ENCODE data around the gene ASPG. TPM values are rescaled to one million over a fixed set of nuclear protein-coding genes. Genes with fewer than 3 reads are reported as not detected.

The ASPG gene
- total RNA-seq, 1 experiment from 2014 or later = not detected

DNA sequence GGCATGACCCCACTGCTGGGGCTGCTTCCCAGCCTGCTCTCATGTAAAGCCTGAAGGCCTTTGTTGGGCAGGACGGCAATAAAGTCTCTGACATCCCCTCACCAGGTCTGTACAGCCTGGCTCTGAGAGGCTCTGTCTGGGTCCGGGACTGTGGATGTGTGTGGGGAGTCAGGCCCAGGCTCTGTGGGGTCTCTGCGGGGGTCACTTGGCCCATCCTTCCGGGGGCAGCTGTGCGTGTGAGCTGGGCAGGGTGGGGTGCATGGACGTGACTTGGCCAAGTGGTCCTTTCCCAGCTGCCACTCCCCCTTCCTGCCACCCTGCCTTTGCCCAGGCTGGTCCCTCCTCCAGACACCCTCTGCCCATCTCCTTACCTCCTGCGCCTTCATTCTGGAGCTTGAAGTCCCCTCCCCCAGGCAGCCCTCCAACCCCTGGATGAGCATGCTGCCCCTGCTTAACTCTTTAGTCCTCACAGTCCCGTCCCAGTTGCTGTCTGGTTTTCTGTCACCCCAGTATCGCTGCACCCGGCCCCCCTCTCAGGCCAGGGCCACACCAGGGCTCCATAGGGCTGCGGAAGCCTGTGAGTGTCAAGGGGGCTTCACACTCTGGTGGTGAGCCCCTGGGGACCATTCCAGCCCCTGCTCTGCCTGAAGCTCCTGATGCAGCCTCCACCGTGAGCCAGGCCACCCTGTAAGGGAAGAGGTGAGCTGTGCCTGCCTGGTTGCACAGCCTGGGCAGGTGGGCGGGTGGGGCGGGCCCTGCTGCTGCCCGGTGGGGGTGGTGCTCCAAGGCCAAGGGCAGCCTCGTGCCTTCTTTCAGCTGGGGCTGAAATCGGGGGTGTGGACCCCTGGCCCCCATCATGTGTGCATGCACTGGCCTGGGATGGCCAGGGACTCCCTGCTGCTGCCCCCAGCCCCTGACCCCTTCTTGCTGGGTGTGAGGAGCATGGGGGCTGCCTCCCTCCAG is 27.4 kb downstream of the ASPG start:
- no peak for DNase-seq
- H4K20me1 ChIP-seq (ENCODE audit: insufficient read depth) = no peaks in the 10 kb centered on the region
- no peak overlapping the region for H3K27ac ChIP-seq
- H3F3A ChIP-seq (ENCODE audit: insufficient read depth, low read depth) = no peaks in the 10 kb centered on the region; the same call in none of the 2 replicates
- no peak overlapping the region for H3K4me2 ChIP-seq
- H3K36me3 ChIP-seq (ENCODE audit: low read depth) = no peaks in the 10 kb centered on the region
- no peak for TF ChIP-seq EZH2 (IDR thresholded peaks at IDR 0.05; ENCODE audit: low read depth)
- TF ChIP-seq, protein P1, sequence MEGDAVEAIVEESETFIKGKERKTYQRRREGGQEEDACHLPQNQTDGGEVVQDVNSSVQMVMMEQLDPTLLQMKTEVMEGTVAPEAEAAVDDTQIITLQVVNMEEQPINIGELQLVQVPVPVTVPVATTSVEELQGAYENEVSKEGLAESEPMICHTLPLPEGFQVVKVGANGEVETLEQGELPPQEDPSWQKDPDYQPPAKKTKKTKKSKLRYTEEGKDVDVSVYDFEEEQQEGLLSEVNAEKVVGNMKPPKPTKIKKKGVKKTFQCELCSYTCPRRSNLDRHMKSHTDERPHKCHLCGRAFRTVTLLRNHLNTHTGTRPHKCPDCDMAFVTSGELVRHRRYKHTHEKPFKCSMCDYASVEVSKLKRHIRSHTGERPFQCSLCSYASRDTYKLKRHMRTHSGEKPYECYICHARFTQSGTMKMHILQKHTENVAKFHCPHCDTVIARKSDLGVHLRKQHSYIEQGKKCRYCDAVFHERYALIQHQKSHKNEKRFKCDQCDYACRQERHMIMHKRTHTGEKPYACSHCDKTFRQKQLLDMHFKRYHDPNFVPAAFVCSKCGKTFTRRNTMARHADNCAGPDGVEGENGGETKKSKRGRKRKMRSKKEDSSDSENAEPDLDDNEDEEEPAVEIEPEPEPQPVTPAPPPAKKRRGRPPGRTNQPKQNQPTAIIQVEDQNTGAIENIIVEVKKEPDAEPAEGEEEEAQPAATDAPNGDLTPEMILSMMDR (conservative IDR thresholded peaks at IDR 0.05) = no peak
- no peak overlapping the region for H2AFZ ChIP-seq
- no peaks in the 10 kb centered on the region for H3K9me2 ChIP-seq (ENCODE audit: insufficient read depth)
- no TSS peak for BruUV-seq (replicated peaks)
- H3K27me3 ChIP-seq (ENCODE audit: insufficient read depth, low read depth) = peaks cover 8% of the 10 kb centered on the region
- ChIA-PET CTCF (interaction anchor here (0.7 kb wide), 1 partner anchor 13 kb away, joined by 3 read pairs; no protein-coding TSS in a partner anchor), POLR2A (ENCODE audit: unreplicated experiment) (no interaction called here)
- no peak overlapping the region for H3K4me3 ChIP-seq
- peaks cover 14% of the 10 kb centered on the region for H3K4me1 ChIP-seq (replicated peaks; ENCODE audit: insufficient read depth)
- no peaks in the 10 kb centered on the region for H3K9me3 ChIP-seq (ENCODE audit: insufficient read depth, low read depth)
- intact Hi-C loops (cut with micrococcal nuclease; ENCODE audit: unreplicated experiment) = no loop called here
- H3K79me2 ChIP-seq (ENCODE audit: low read depth) = no peaks in the 10 kb centered on the region

DNA sequence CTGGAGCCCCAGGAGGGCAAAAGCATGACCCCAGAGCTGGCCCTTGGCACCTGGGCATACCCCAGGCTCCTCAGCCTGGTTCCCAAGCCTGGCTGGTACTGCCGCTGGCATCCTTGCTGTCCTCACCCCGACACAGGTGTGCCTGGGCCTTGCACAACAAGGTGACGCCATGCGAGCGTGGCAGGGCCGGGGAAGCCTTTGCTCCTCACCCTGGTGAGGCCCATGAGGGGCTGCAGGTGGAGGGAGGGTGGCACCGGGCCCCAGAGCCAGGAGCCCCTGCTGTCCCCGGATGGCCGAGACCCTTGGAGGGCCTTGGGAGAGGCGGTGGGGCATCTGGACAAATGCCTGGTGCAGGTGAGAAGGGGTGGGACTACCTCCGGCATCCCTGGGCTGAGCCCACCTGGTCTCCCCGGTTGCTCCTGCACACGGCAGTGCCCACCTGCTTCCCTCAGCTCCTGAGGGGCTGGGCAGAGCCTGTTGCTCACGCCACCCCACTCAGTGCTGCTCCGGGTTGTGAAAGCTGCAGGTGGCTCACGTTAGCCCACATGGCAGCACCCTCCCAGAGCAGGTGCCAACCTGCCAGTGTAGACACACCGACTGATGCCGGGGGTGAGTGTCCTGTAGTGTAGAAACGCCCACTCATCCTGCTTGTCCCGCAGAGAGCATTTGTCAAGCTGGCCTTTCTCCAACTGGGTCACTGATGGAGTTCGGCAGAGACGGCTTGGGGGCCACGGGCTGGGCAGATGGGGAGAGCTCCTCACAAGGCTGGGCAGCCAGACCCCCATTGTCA is 28.3 kb downstream of the ASPG start:
- intact Hi-C loops (cut with micrococcal nuclease; ENCODE audit: unreplicated experiment) = no loop called here
- BruUV-seq (replicated peaks) = no TSS peak

More for the DNA sequence above, 28.3 kb downstream of the ASPG start:
- H3K9me3 ChIP-seq (ENCODE audit: insufficient read depth, low read depth) = no peaks in the 10 kb centered on the region
- no peak overlapping the region for H3K27ac ChIP-seq
- ChIA-PET CTCF (no interaction called here), POLR2A (ENCODE audit: unreplicated experiment) (no interaction called here)
- H4K20me1 ChIP-seq (ENCODE audit: insufficient read depth) = no peaks in the 10 kb centered on the region
- H3K9me2 ChIP-seq (ENCODE audit: insufficient read depth) = no peaks in the 10 kb centered on the region
- H3K4me2 ChIP-seq = no peak overlapping the region
- DNase-seq = no peak
- TF ChIP-seq, protein P1 (conservative IDR thresholded peaks at IDR 0.05) = no peak
- no peak for TF ChIP-seq EZH2 (IDR thresholded peaks at IDR 0.05; ENCODE audit: low read depth)
- H3K4me1 ChIP-seq (replicated peaks; ENCODE audit: insufficient read depth) = peaks cover 8% of the 10 kb centered on the region
- H3K4me3 ChIP-seq = no peak overlapping the region
- no peaks in the 10 kb centered on the region for H3K36me3 ChIP-seq (ENCODE audit: low read depth)
- peaks cover 9% of the 10 kb centered on the region for H3K27me3 ChIP-seq (ENCODE audit: insufficient read depth, low read depth)
- no peaks in the 10 kb centered on the region for H3K79me2 ChIP-seq (ENCODE audit: low read depth)
- no peak overlapping the region for H2AFZ ChIP-seq
- H3F3A ChIP-seq (ENCODE audit: insufficient read depth, low read depth) = no peaks in the 10 kb centered on the region; the same call in none of the 2 replicates

Data from PC-9 (cell line).